IMR-90 (cell line): ENCODE data around the gene SRBD1. TPM values are rescaled to one million over a fixed set of nuclear protein-coding genes. Genes with fewer than 3 reads are reported as not detected.

Experiments
- ATAC-seq: fragments of 200-7000 bp; cut with Tn5 transposase; 2 replicates; pipeline ENCODE4 v1.9.1; 2020; ENCODE audit warnings: low read depth, mild to moderate bottlenecking, moderate library complexity
- BruUV-seq: library from RNA; stranded (reverse); fragments of 400-500 nt; replicated peaks from 2 replicates; lab custom pipeline; 2021; lab: Mats Ljungman, UMichigan
- CTCF ChIA-PET: fragments of 300-600 bp; formaldehyde crosslinking; extraction: SDS; loops from one replicate; lab custom pipeline; 2021; ENCODE audit warnings: antibody characterized with exemption; lab: Yijun Ruan, JAX
- POLR2A ChIA-PET: fragments of 300-600 bp; sonication (Branson Sonifier 250); formaldehyde crosslinking; loops from one replicate; lab custom pipeline; 2022; ENCODE audit warnings: antibody characterized with exemption; ENCODE audit not compliant: unreplicated experiment; lab: Charles Lee
- DNase-seq: peaks from one replicate; pipeline ENCODE4 v3.0.0; 2013
- H2AFZ ChIP-seq: replicated peaks from 2 replicates; pipeline ENCODE3; 2013; ENCODE audit warnings: low read length, mild to moderate bottlenecking; ENCODE audit not compliant: poor library complexity
- H2AK5ac ChIP-seq: 2 replicates; pipeline ENCODE4 v1.6.1; 2013; ENCODE audit warnings: low read depth, low read length, inconsistent platforms
- H2AK9ac ChIP-seq: replicated peaks from 2 replicates; pipeline ENCODE3; 2013; ENCODE audit warnings: mild to moderate bottlenecking, low read depth, low read length, moderate library complexity; ENCODE audit not compliant: poor library complexity
- H2BK120ac ChIP-seq: 2 replicates; pipeline ENCODE4 v1.6.1; 2013; ENCODE audit warnings: low read depth, low read length, inconsistent platforms
- H2BK15ac ChIP-seq: 3 replicates; pipeline ENCODE4 v1.6.1; 2013; ENCODE audit warnings: low read depth, low read length, inconsistent platforms
- H2BK20ac ChIP-seq: 2 replicates; pipeline ENCODE4 v1.6.1; 2013; ENCODE audit warnings: low read depth, mild to moderate bottlenecking, inconsistent platforms, low read length, moderate library complexity
- H2BK5ac ChIP-seq: 2 replicates; pipeline ENCODE4 v1.6.1; 2013; ENCODE audit warnings: mild to moderate bottlenecking, low read depth, low read length, inconsistent platforms; ENCODE audit not compliant: poor library complexity, severe bottlenecking
- H3K14ac ChIP-seq: replicated peaks from 2 replicates; pipeline ENCODE4 v1.6.1; 2013; ENCODE audit warnings: low read depth, low read length, inconsistent platforms
- H3K18ac ChIP-seq: 2 replicates; pipeline ENCODE4 v1.6.1; 2013; ENCODE audit warnings: low read depth, low read length, control low read depth
- H3K23ac ChIP-seq: 2 replicates; pipeline ENCODE4 v1.6.1; 2013; ENCODE audit warnings: low read depth, low read length, inconsistent platforms
- H3K27ac ChIP-seq: 2 replicates; pipeline ENCODE4 v1.5.1; 2013; ENCODE audit warnings: mild to moderate bottlenecking, control low read depth, low read length; ENCODE audit not compliant: insufficient read depth
- H3K27me3 ChIP-seq: 2 replicates; pipeline ENCODE4 v1.6.1; 2013; ENCODE audit warnings: low read length; ENCODE audit not compliant: control insufficient read depth, insufficient read depth
- H3K36me3 ChIP-seq: 2 replicates; pipeline ENCODE4 v1.6.1; 2013; ENCODE audit warnings: low read length, mixed read lengths; ENCODE audit not compliant: control insufficient read depth, insufficient read depth
- H3K4ac ChIP-seq: 2 replicates; pipeline ENCODE4 v1.6.1; 2013; ENCODE audit warnings: low read depth, low read length, inconsistent platforms
- H3K4me1 ChIP-seq: 2 replicates; pipeline ENCODE4 v1.6.1; 2013; ENCODE audit warnings: low read length, mixed read lengths; ENCODE audit not compliant: control insufficient read depth, insufficient read depth
- H3K4me2 ChIP-seq: 2 replicates; pipeline ENCODE4 v1.6.1; 2013; ENCODE audit warnings: low read depth, mild to moderate bottlenecking, control low read depth, low read length, moderate library complexity
- H3K4me3 ChIP-seq: 2 replicates; pipeline ENCODE4 v1.5.1; 2013; ENCODE audit warnings: low read depth, mild to moderate bottlenecking, control low read depth, low read length, moderate library complexity; ENCODE audit not compliant: insufficient read depth
- H3K56ac ChIP-seq: 2 replicates; pipeline ENCODE4 v1.6.1; 2013; ENCODE audit warnings: low read length, inconsistent platforms; ENCODE audit not compliant: insufficient read depth; ENCODE audit errors: extremely low read depth
- H3K79me1 ChIP-seq, 2 experiments: 2 replicates each; pipeline ENCODE4 v1.6.1; 2013; ENCODE audit warnings: low read length in 2 of 2, inconsistent platforms in 1 of 2, low read depth in 1 of 2
- H3K9ac ChIP-seq: 2 replicates; pipeline ENCODE4 v1.6.1; 2013; ENCODE audit warnings: low read depth, low read length, control low read depth
- H3K9me1 ChIP-seq: 2 replicates; pipeline ENCODE4 v1.6.1; 2013; ENCODE audit warnings: low read length, inconsistent platforms; ENCODE audit not compliant: insufficient read depth
- H3K9me3 ChIP-seq: 2 replicates; pipeline ENCODE4 v1.6.1; 2013; ENCODE audit warnings: low read length; ENCODE audit not compliant: control insufficient read depth, insufficient read depth
- H4K20me1 ChIP-seq: 2 replicates; pipeline ENCODE4 v1.6.1; 2013; ENCODE audit warnings: low read length, inconsistent platforms; ENCODE audit not compliant: insufficient read depth
- H4K5ac ChIP-seq: 2 replicates; pipeline ENCODE4 v1.6.1; 2013; ENCODE audit warnings: mild to moderate bottlenecking, low read depth, low read length, control low read depth
- H4K8ac ChIP-seq, 2 experiments: 2 replicates each; pipeline ENCODE4 v1.6.1; 2013; ENCODE audit warnings: low read depth in 2 of 2, low read length in 2 of 2, control low read depth in 1 of 2, inconsistent platforms in 1 of 2
- H4K91ac ChIP-seq: 2 replicates; pipeline ENCODE4 v1.6.1; 2013; ENCODE audit warnings: low read depth, low read length, inconsistent platforms; ENCODE audit not compliant: insufficient read depth
- BHLHE40 ChIP-seq: fragments of 150-350 bp; IDR thresholded peaks from 2 replicates; pipeline ENCODE4 v1.6.1; 2016; ENCODE audit warnings: mild to moderate bottlenecking, low read depth, low read length
- CEBPB ChIP-seq: IDR thresholded peaks from 2 replicates; pipeline ENCODE4 v1.6.1; 2012; ENCODE audit warnings: low read depth, low read length, improper control_type of control experiment
- CHD1 ChIP-seq: IDR thresholded peaks from 2 replicates; pipeline ENCODE4 v1.6.1; 2012; ENCODE audit warnings: low read depth, low read length, improper control_type of control experiment
- FOS ChIP-seq: fragments of 150-350 bp; IDR thresholded peaks from 2 replicates; pipeline ENCODE4 v1.6.1; 2016; ENCODE audit warnings: low read depth, low read length
- MAFK ChIP-seq: IDR thresholded peaks from 2 replicates; pipeline ENCODE4 v1.6.1; 2012; ENCODE audit warnings: low read depth, low read length, improper control_type of control experiment
- MAZ ChIP-seq: IDR thresholded peaks from 2 replicates; pipeline ENCODE4 v1.6.1; 2012; ENCODE audit warnings: low read depth, mild to moderate bottlenecking, low read length, improper control_type of control experiment, moderate library complexity, borderline replicate concordance
- MXI1 ChIP-seq: IDR thresholded peaks from 2 replicates; pipeline ENCODE4 v1.6.1; 2012; ENCODE audit warnings: low read depth, mild to moderate bottlenecking, low read length, moderate library complexity, borderline replicate concordance
- NFE2L2 ChIP-seq: fragments of 150-350 bp; IDR thresholded peaks from 2 replicates; pipeline ENCODE4 v1.6.1; 2016; ENCODE audit warnings: low read depth, mild to moderate bottlenecking, low read length
- POLR2A ChIP-seq: IDR thresholded peaks from 2 replicates; pipeline ENCODE4 v1.6.1; 2012; ENCODE audit warnings: mild to moderate bottlenecking, low read depth, low read length
- RAD21 ChIP-seq: IDR thresholded peaks from 2 replicates; pipeline ENCODE4 v1.6.1; 2012; ENCODE audit warnings: low read length, improper control_type of control experiment
- RCOR1 ChIP-seq: IDR thresholded peaks from 2 replicates; pipeline ENCODE4 v1.6.1; 2012; ENCODE audit warnings: mild to moderate bottlenecking, low read length, improper control_type of control experiment; ENCODE audit not compliant: insufficient replicate concordance
- RFX5 ChIP-seq: IDR thresholded peaks from 2 replicates; pipeline ENCODE4 v1.8.0; 2012; ENCODE audit warnings: low read depth, mild to moderate bottlenecking, low read length, moderate library complexity
- SMC3 ChIP-seq: fragments of 150-350 bp; IDR thresholded peaks from 2 replicates; pipeline ENCODE4 v1.6.1; 2016; ENCODE audit warnings: low read depth, mild to moderate bottlenecking, antibody characterized with exemption, low read length, moderate library complexity
- WGBS, 2 experiments: methylation state at CpG; one replicate each; pipeline versions ENCODE4 v1.1.5 to v1.1.7; 2013; ENCODE audit warnings: missing lambda C conversion rate in 2 of 2; ENCODE audit not compliant: insufficient read length in 1 of 2; ENCODE audit errors: extremely low coverage in 2 of 2; 5-methylcytosine and 5-hydroxymethylcytosine counted together
- dilution Hi-C: fragments of 300-500 bp; cut with HindIII; formaldehyde crosslinking; loops from one replicate; pipeline ENCODE4 v1.14.3; 2018; ENCODE audit warnings: low sequenced_read_pairs; ENCODE audit not compliant: unreplicated experiment
- in situ Hi-C: fragments of 300-500 bp; cut with MboI; formaldehyde crosslinking; loops from 3 replicates; pipeline ENCODE4 v1.14.3; 2019; ENCODE audit warnings: low sequenced_read_pairs, inconsistent platforms, mixed read lengths
- intact Hi-C: fragments of 100-400 bp; cut with micrococcal nuclease; formaldehyde crosslinking; loops from 2 replicates; pipeline ENCODE4 v1.10.0; 2022
- polyA plus RNA-seq, 3 experiments: library from polyadenylated mRNA; depleted of rRNA; stranded (reverse); fragments of >200 nt; gene quantifications; 2 replicates each; pipeline ENCODE4 v1.2.3, GENCODE V29; 2012; ENCODE audit warnings: low replicate concordance in 1 of 3
- total RNA-seq: library from RNA; depleted of rRNA; stranded (reverse); fragments of >200 nt; gene quantifications from 2 replicates; pipeline ENCODE4 v1.2.3, GENCODE V29; 2012
- TF ChIP-seq, protein P1 (sequence below): conservative IDR thresholded peaks from 2 replicates; pipeline ENCODE4 v1.5.1; 2012; ENCODE audit warnings: mild to moderate bottlenecking, low read depth, low read length, improper control_type of control experiment
- TF ChIP-seq, protein P2 (sequence below): fragments of 150-350 bp; IDR thresholded peaks from 2 replicates; pipeline ENCODE4 v1.6.1; 2016; ENCODE audit warnings: low read depth, mild to moderate bottlenecking, low read length, moderate library complexity, borderline replicate concordance
- TF ChIP-seq, protein P3 (sequence below): fragments of 150-350 bp; IDR thresholded peaks from 2 replicates; pipeline ENCODE4 v1.6.1; 2017; ENCODE audit warnings: mild to moderate bottlenecking, antibody characterized with exemption, low read length, low read depth

Gene SRBD1
- total and polyA plus RNA-seq, 2 of the 4 experiments (the other 2 are of a cell fraction) = 3.5 to 14.7 TPM

DNA sequence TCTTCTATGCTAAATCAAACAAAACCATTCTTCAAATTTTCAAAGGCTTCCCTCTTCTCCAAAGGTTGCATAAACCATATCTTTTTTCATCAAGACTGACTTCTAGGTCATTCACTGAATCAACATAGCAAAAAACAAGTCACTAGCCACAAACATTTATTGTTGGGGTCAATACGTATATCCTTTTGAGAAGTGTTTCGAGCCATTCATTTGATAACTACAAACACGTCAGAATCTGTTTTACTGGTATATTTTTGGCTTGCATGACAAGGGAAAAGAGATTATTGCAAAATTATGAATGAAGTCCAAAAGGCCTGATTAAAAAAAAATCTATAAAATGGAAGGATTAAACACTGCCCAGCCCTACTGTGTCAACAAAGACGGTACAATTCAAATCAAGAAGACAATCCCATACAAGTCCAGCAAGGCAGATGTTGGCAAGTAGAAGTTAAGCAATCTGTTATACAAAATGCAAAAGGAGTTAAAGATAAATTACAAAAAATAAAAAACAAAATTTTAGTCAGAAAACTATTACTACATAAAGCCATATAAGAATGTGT, 222.4 kb downstream of the SRBD1 start:
- ChIA-PET CTCF (no interaction called here), POLR2A (no interaction called here)
- no peak for TF ChIP-seq FOS
- TF ChIP-seq SMC3 = no peak
- TF ChIP-seq MAFK = no peak
- TF ChIP-seq, protein P1, sequence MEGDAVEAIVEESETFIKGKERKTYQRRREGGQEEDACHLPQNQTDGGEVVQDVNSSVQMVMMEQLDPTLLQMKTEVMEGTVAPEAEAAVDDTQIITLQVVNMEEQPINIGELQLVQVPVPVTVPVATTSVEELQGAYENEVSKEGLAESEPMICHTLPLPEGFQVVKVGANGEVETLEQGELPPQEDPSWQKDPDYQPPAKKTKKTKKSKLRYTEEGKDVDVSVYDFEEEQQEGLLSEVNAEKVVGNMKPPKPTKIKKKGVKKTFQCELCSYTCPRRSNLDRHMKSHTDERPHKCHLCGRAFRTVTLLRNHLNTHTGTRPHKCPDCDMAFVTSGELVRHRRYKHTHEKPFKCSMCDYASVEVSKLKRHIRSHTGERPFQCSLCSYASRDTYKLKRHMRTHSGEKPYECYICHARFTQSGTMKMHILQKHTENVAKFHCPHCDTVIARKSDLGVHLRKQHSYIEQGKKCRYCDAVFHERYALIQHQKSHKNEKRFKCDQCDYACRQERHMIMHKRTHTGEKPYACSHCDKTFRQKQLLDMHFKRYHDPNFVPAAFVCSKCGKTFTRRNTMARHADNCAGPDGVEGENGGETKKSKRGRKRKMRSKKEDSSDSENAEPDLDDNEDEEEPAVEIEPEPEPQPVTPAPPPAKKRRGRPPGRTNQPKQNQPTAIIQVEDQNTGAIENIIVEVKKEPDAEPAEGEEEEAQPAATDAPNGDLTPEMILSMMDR = no peak
- no peak for TF ChIP-seq RAD21
- TF ChIP-seq, protein P2, sequence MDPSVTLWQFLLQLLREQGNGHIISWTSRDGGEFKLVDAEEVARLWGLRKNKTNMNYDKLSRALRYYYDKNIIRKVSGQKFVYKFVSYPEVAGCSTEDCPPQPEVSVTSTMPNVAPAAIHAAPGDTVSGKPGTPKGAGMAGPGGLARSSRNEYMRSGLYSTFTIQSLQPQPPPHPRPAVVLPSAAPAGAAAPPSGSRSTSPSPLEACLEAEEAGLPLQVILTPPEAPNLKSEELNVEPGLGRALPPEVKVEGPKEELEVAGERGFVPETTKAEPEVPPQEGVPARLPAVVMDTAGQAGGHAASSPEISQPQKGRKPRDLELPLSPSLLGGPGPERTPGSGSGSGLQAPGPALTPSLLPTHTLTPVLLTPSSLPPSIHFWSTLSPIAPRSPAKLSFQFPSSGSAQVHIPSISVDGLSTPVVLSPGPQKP = no peak
- TF ChIP-seq RCOR1 = no peak
- TF ChIP-seq CHD1 = no peak
- TF ChIP-seq RFX5 = no peak
- TF ChIP-seq MAZ = no peak
- TF ChIP-seq POLR2A = no peak
- no peak for TF ChIP-seq CEBPB
- TF ChIP-seq NFE2L2 = no peak
- TF ChIP-seq, protein P3, sequence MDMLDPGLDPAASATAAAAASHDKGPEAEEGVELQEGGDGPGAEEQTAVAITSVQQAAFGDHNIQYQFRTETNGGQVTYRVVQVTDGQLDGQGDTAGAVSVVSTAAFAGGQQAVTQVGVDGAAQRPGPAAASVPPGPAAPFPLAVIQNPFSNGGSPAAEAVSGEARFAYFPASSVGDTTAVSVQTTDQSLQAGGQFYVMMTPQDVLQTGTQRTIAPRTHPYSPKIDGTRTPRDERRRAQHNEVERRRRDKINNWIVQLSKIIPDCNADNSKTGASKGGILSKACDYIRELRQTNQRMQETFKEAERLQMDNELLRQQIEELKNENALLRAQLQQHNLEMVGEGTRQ = no peak
- TF ChIP-seq MXI1 = no peak
- no peak for TF ChIP-seq BHLHE40

More for the DNA sequence above, 222.4 kb downstream of the SRBD1 start:
- Histone ChIP-seq H3K36me3 (peaks cover 2% of the 10 kb centered on the region; the same call in 1 of the 2 replicates), H4K8ac (no peak overlapping the region), H4K5ac (no peak overlapping the region), H3K27ac (no peak overlapping the region), H2BK15ac (no peak overlapping the region), H3K27me3 (no peaks in the 10 kb centered on the region), H3K4ac (no peak overlapping the region), H2BK5ac (no peak overlapping the region), H2AK9ac (no peak overlapping the region), H3K4me2 (no peak overlapping the region), H3K9ac (no peak overlapping the region), H3K23ac (no peak overlapping the region), H3K56ac (no peak overlapping the region), H2AFZ (no peak overlapping the region), H3K4me3 (no peak overlapping the region), H4K91ac (no peak overlapping the region), H3K79me1 (no peaks in the 10 kb centered on the region), H2BK20ac (no peak overlapping the region), H3K9me1 (no peaks in the 10 kb centered on the region), H3K4me1 (peaks cover 3% of the 10 kb centered on the region; the same call in 1 of the 2 replicates), H4K20me1 (no peaks in the 10 kb centered on the region), H3K9me3 (no peaks in the 10 kb centered on the region), H2BK120ac (no peak overlapping the region), H3K18ac (no peak overlapping the region), H2AK5ac (no peak overlapping the region), H3K14ac (no peak overlapping the region)
- dilution Hi-C loops = no loop called here
- no peak for DNase-seq
- intact Hi-C loops = no loop called here
- BruUV-seq = no TSS peak
- no peak for ATAC-seq
- in situ Hi-C loops = no loop called here
- WGBS, 2 experiments = no CpG with 5 or more reads among the region's 4 CpGs
